NB4 (cell line): ENCODE data around the gene CCDC177.

Source experiments
- CTCF ChIP-seq: IDR thresholded peaks from one replicate; pipeline ENCODE4 v1.5.1; 2012; ENCODE audit warnings: low read depth, low read length
- MYC ChIP-seq: IDR thresholded peaks from 2 replicates; pipeline ENCODE4 v1.6.1; 2011; ENCODE audit warnings: low read depth, low read length
- POLR2A ChIP-seq: IDR thresholded peaks from 2 replicates; pipeline ENCODE4 v1.6.1; 2011; ENCODE audit warnings: mild to moderate bottlenecking; ENCODE audit not compliant: insufficient read length; ENCODE audit errors: extremely low read depth

- TF ChIP-seq CTCF: no peak
- no peak for TF ChIP-seq POLR2A
- TF ChIP-seq MYC: no peak
Observed at GRCh38 chr14:69594846-69595245, 20.2 kb upstream of the CCDC177 start.
